ENCODE results near the gene KIF13A. TPM values are rescaled to one million over a fixed set of nuclear protein-coding genes. Genes with fewer than 3 reads are reported as not detected.

KIF13A gene
- total and polyA plus RNA-seq, 10 of the 15 experiments (the other 5 are each of a cell fraction or from before 2014, with no cell fraction given) = 0.02 to 0.26 (median 0.13) TPM; not detected in 2

DNA sequence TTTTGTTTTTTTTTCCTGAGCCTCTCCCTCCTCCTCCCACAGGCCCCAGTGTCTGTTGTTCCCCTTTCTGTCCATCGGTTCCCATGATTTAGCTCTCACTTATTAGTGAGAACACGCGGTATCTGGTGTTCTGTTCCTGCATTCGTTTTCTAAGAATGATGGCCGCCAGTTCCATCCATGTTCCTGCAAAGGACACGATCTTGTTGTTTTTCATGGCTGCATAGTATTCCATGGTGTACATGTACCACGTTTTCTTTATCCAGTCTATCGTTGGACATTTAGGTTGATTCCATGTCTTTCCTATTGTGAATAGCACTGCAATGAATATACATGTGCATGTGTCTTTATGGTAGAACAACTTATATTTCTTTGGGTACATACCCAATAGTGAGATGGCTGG is 175.1 kb downstream of the KIF13A start:
- CTCF ChIA-PET = interaction anchor here (1.2 to 2.3 kb wide), 3 partner anchors 223 to 655 kb away, joined by 5 to 10 read pairs (median 7); no protein-coding TSS in a partner anchor
- no peak for ATAC-seq
- Histone ChIP-seq H3K36me3 (ENCODE audit: control insufficient read depth in 2 of 2, insufficient read depth in 2 of 2, low read length in 1 of 2) (no peaks in the 10 kb centered on the region), H3K79me2 (ENCODE audit: control insufficient read depth, insufficient read depth, low read length) (no peaks in the 10 kb centered on the region), H3K4me1 (ENCODE audit: control insufficient read depth, insufficient read depth, low read length) (no peaks in the 10 kb centered on the region), H3K4me3 (no peak overlapping the region), H4K20me1 (ENCODE audit: control insufficient read depth, insufficient read depth) (no peaks in the 10 kb centered on the region), H3K27ac (ENCODE audit: control insufficient read depth, insufficient read depth) (no peak overlapping the region), H3K9me3 (replicated peaks; ENCODE audit: control insufficient read depth, insufficient read depth, low read length) (no peaks in the 10 kb centered on the region), H3K9ac (ENCODE audit: control insufficient read depth, insufficient read depth, low read length) (no peak overlapping the region), H3K27me3 (replicated peaks in 1 of 2; ENCODE audit: control insufficient read depth in 2 of 2, insufficient read depth in 2 of 2, low read length in 1 of 2) (no peaks in the 10 kb centered on the region), H3K4me2 (ENCODE audit: control insufficient read depth, insufficient read depth) (no peak overlapping the region), H2AFZ (ENCODE audit: control insufficient read depth, low read depth, low read length) (no peak overlapping the region)
- RAD21 ChIA-PET (ENCODE audit: unreplicated experiment) = no interaction called here
- BruUV-seq (replicated peaks) = no TSS peak
- TF ChIP-seq HDGF (IDR thresholded peaks at IDR 0.05) = no peak
- no peak for TF ChIP-seq RCOR1 (conservative IDR thresholded peaks at IDR 0.05; ENCODE audit: low read depth, low read length)
- WGBS (ENCODE audit: insufficient coverage, insufficient replicate concordance, low lambda C conversion rate, missing lambda C conversion rate) = 82% methylated on average over 8 of the region's 8 CpGs
- FAIRE-seq = no peak
- intact Hi-C loops (cut with micrococcal nuclease; ENCODE audit: unreplicated experiment) (loop anchor here (10.0 kb wide), 1 partner anchor 312 kb away; the partner anchor contains the start of gene NHLRC1), in situ Hi-C loops (cut with MboI) (no loop called here)
- no peak for DNase-seq (ENCODE audit: low read depth, low spot score)
- POLR2A ChIA-PET = no interaction called here
- SMC1A ChIA-PET (ENCODE audit: uncharacterized antibody, unreplicated experiment) = interaction anchor here (0.6 to 1.6 kb wide), 2 partner anchors 8 to 110 kb away, joined by 3 to 4 read pairs; no protein-coding TSS in a partner anchor

DNA sequence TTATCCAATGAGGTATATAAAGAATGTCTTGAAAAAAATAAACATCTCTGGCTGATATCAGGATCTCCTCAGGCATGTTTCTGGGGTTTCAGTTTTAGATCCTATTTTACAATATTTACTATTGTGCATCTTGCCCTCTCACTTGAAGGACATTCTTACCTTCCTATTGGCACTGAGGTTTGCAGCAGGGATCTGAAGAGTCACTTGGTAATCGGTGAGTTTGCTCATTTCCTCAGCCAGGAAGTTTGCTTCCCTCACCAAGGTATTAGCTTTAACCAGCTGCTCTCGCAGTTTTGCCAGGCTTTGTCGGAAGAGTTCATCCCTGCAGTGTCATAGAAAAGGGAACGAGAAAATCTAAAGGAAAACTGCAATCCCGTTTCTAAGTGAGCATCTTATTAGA is 178.8 kb downstream of the KIF13A start:
- WGBS (ENCODE audit: insufficient coverage, insufficient replicate concordance, low lambda C conversion rate, missing lambda C conversion rate) = 34% methylated on average over 5 of the region's 5 CpGs
- Histone ChIP-seq H4K20me1 (ENCODE audit: control insufficient read depth, insufficient read depth) (no peaks in the 10 kb centered on the region), H3K36me3 (ENCODE audit: control insufficient read depth in 2 of 2, insufficient read depth in 2 of 2, low read length in 1 of 2) (no peaks in the 10 kb centered on the region), H3K9me3 (replicated peaks; ENCODE audit: control insufficient read depth, insufficient read depth, low read length) (no peaks in the 10 kb centered on the region), H3K4me2 (ENCODE audit: control insufficient read depth, insufficient read depth) (no peak overlapping the region), H3K27ac (ENCODE audit: control insufficient read depth, insufficient read depth) (no peak overlapping the region), H3K79me2 (ENCODE audit: control insufficient read depth, insufficient read depth, low read length) (no peaks in the 10 kb centered on the region), H3K4me3 (no peak overlapping the region), H2AFZ (ENCODE audit: control insufficient read depth, low read depth, low read length) (no peak overlapping the region), H3K27me3 (replicated peaks in 1 of 2; ENCODE audit: control insufficient read depth in 2 of 2, insufficient read depth in 2 of 2, low read length in 1 of 2) (no peaks in the 10 kb centered on the region), H3K9ac (ENCODE audit: control insufficient read depth, insufficient read depth, low read length) (no peak overlapping the region), H3K4me1 (ENCODE audit: control insufficient read depth, insufficient read depth, low read length) (no peaks in the 10 kb centered on the region)
- CTCF ChIA-PET = interaction anchor here (0.8 kb wide), 1 partner anchor 15 kb away, joined by 3 read pairs; no protein-coding TSS in a partner anchor
- intact Hi-C loops (cut with micrococcal nuclease; ENCODE audit: unreplicated experiment) (no loop called here), in situ Hi-C loops (cut with MboI) (no loop called here)
- no peak for FAIRE-seq
- BruUV-seq (replicated peaks) = no TSS peak
- ATAC-seq = no peak
- TF ChIP-seq, protein P1, sequence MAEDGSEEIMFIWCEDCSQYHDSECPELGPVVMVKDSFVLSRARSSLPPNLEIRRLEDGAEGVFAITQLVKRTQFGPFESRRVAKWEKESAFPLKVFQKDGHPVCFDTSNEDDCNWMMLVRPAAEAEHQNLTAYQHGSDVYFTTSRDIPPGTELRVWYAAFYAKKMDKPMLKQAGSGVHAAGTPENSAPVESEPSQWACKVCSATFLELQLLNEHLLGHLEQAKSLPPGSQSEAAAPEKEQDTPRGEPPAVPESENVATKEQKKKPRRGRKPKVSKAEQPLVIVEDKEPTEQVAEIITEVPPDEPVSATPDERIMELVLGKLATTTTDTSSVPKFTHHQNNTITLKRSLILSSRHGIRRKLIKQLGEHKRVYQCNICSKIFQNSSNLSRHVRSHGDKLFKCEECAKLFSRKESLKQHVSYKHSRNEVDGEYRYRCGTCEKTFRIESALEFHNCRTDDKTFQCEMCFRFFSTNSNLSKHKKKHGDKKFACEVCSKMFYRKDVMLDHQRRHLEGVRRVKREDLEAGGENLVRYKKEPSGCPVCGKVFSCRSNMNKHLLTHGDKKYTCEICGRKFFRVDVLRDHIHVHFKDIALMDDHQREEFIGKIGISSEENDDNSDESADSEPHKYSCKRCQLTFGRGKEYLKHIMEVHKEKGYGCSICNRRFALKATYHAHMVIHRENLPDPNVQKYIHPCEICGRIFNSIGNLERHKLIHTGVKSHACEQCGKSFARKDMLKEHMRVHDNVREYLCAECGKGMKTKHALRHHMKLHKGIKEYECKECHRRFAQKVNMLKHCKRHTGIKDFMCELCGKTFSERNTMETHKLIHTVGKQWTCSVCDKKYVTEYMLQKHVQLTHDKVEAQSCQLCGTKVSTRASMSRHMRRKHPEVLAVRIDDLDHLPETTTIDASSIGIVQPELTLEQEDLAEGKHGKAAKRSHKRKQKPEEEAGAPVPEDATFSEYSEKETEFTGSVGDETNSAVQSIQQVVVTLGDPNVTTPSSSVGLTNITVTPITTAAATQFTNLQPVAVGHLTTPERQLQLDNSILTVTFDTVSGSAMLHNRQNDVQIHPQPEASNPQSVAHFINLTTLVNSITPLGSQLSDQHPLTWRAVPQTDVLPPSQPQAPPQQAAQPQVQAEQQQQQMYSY (CRISPR knock-in tag; IDR thresholded peaks at IDR 0.05) = no peak
- TF ChIP-seq BACH1 (IDR thresholded peaks at IDR 0.05; ENCODE audit: borderline replicate concordance) = no peak
- TF ChIP-seq, protein P2, sequence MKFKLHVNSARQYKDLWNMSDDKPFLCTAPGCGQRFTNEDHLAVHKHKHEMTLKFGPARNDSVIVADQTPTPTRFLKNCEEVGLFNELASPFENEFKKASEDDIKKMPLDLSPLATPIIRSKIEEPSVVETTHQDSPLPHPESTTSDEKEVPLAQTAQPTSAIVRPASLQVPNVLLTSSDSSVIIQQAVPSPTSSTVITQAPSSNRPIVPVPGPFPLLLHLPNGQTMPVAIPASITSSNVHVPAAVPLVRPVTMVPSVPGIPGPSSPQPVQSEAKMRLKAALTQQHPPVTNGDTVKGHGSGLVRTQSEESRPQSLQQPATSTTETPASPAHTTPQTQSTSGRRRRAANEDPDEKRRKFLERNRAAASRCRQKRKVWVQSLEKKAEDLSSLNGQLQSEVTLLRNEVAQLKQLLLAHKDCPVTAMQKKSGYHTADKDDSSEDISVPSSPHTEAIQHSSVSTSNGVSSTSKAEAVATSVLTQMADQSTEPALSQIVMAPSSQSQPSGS (IDR thresholded peaks at IDR 0.05; ENCODE audit: low read length) = no peak
- TF ChIP-seq POLR2AphosphoS2 (IDR thresholded peaks at IDR 0.05; ENCODE audit: low read depth, low read length) = no peak
- TF ChIP-seq SUZ12 (IDR thresholded peaks at IDR 0.05; ENCODE audit: unreplicated experiment) = no peak
- no peak for TF ChIP-seq CHD1 (IDR thresholded peaks at IDR 0.05; ENCODE audit: low read depth, low read length)
- DNase-seq (ENCODE audit: low read depth, low spot score) = no peak
- POLR2A ChIA-PET = no interaction called here
- RAD21 ChIA-PET (ENCODE audit: unreplicated experiment) = no interaction called here
- SMC1A ChIA-PET (ENCODE audit: uncharacterized antibody, unreplicated experiment) = no interaction called here

All from GM12878 (cell line).